Activated T-cell treated with anti-CD3 and anti-CD28 coated beads, Interleukin-2, amount 50 U/mL, for 24 hours (primary cell): ENCODE measurements around the gene GIMAP7.

Source experiments
- DNase-seq: peaks from one replicate; pipeline ENCODE4 v3.0.0-alpha.2; 2020
- H3K27ac Mint-ChIP-seq: 2 replicates; pipeline ENCODE4 v1.8.0; 2020; ENCODE audit warnings: mild to moderate bottlenecking, mixed read lengths
- H3K27me3 Mint-ChIP-seq: 2 replicates; pipeline ENCODE4 v1.8.0; 2020; ENCODE audit warnings: mixed read lengths
- H3K36me3 Mint-ChIP-seq: 2 replicates; pipeline ENCODE4 v1.8.0; 2020; ENCODE audit warnings: low read depth, mixed read lengths
- H3K4me1 Mint-ChIP-seq: 2 replicates; pipeline ENCODE4 v1.8.0; 2020; ENCODE audit warnings: low read depth, mixed read lengths
- H3K4me3 Mint-ChIP-seq: 2 replicates; pipeline ENCODE4 v1.8.0; 2020; ENCODE audit warnings: mild to moderate bottlenecking, moderate library complexity, mixed read lengths
- H3K9me3 Mint-ChIP-seq: 2 replicates; pipeline ENCODE4 v1.8.0; 2020; ENCODE audit warnings: mixed read lengths

The GIMAP7 gene

DNA sequence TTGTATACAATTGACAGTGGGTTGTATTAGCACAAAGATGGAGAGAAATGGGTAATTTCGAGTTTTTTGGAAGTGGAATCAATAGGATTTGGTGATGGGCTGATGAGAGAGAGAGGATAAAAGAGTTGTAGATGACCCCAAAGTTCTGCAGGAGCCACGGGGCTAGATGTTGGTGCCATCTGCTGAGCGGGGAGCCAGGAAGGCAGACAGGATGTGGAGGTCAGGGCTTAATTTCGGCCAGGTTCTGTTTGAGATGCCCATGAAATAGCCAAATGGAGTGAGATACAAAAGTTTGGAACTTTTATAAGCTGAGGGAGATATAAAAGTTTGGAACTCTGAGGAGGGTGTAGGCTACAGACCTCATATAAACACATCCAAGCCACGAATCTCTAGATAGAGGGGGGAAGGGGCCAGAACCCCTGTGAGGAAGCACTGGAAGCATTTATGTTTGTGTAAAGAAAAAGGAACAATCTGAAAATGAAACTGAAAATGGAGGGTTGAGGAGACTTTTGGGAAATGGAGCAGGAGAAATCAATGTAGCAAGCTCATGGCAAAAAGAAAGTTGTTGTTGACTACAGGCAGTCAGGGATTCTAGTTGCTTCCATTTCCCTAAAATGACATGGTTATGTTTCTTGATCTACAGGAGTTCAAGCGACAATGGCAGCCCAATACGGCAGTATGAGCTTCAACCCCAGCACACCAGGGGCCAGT is 54.7 kb downstream of the GIMAP7 start:
- Mint-ChIP-seq H3K4me3 (peak overlapping the region; percentile 84), H3K36me3 (peaks cover 64% of the 10 kb centered on the region), H3K27me3 (no peaks in the 10 kb centered on the region), H3K27ac (peak overlapping the region; percentile 94), H3K4me1 (peaks cover 59% of the 10 kb centered on the region), H3K9me3 (peaks cover 31% of the 10 kb centered on the region)
- no peak for DNase-seq
